ENCODE data around the gene TARDBP. TPM values are rescaled to one million over a fixed set of nuclear protein-coding genes. Genes with fewer than 3 reads are reported as not detected.
"Not testable (repeated sequence)": the region's sequence is repeated elsewhere in the genome, so short reads cannot be mapped to it uniquely, and the experiment has no call there.

The TARDBP gene
- total RNA-seq, 1 donor from 2014 or later: 129 TPM

GRCh38 chr1:11042995-11043874 lies 30.8 kb downstream of the TARDBP start:
- no peak for DNase-seq

- DNase-seq: no peak
These were observed 31.8 kb downstream of the TARDBP start for GRCh38 chr1:11044086-11044848.

- DNase-seq: no peak
These were observed 32.5 kb downstream of the TARDBP start for GRCh38 chr1:11044849-11045427.

- no peak for DNase-seq
These were observed 33.2 kb downstream of the TARDBP start for GRCh38 chr1:11045428-11046269.

- DNase-seq: no peak
These were observed 33.8 kb downstream of the TARDBP start for GRCh38 chr1:11046270-11046566.

GRCh38 chr1:11046625-11047365 lies 34.3 kb downstream of the TARDBP start, which contains the start of gene MASP2:
Gene MASP2, minus strand, starts transcription at chr1:11047239. Its CDS starts 32 bp downstream, at chr1:11047207.
- no peak for DNase-seq

GRCh38 chr1:11051121-11051520 lies 38.7 kb downstream of the TARDBP start:
- DNase-seq: not testable (repeated sequence)

- no peak for DNase-seq
These were observed 39.5 kb downstream of the TARDBP start for GRCh38 chr1:11051781-11052511.

GRCh38 chr1:11052839-11053757 lies 40.6 kb downstream of the TARDBP start:
- no peak for DNase-seq

GRCh38 chr1:11053758-11054137 lies 41.3 kb downstream of the TARDBP start:
- no peak for DNase-seq

- no peak for DNase-seq
These were observed 41.7 kb downstream of the TARDBP start for GRCh38 chr1:11054181-11054580.

GRCh38 chr1:11054666-11055065 lies 42.2 kb downstream of the TARDBP start:
- no peak for DNase-seq

- DNase-seq: no peak
These were observed 43.2 kb downstream of the TARDBP start for GRCh38 chr1:11055676-11056075.

GRCh38 chr1:11056504-11056903 lies 44.0 kb downstream of the TARDBP start:
- DNase-seq: no peak

GRCh38 chr1:11057477-11057876 lies 45.0 kb downstream of the TARDBP start:
- no peak for DNase-seq

GRCh38 chr1:11058026-11058425 lies 45.6 kb downstream of the TARDBP start:
- no peak for DNase-seq

- DNase-seq: no peak
These were observed 46.2 kb downstream of the TARDBP start for GRCh38 chr1:11058595-11059154.

- DNase-seq: no peak
These were observed 46.9 kb downstream of the TARDBP start for GRCh38 chr1:11059155-11059967.
